Esophagus squamous epithelium (tissue), 4 donors: ENCODE results near the gene CD4.

ENCODE experiments used
- POLR2A ChIP-seq, 4 donors: fragments of 450-650 bp; IDR thresholded peaks; one replicate each; pipeline ENCODE4 v1.6.1; 2017; ENCODE audit warnings: antibody characterized with exemption in 4 of 4, mild to moderate bottlenecking in 4 of 4, moderate library complexity in 3 of 4
- TF ChIP-seq, protein P1 (sequence below), 6 experiments: fragments of 450-650 bp in 4 of 6; fragments of 200-600 bp in 2 of 6; sonication (generic) in 2 of 6; IDR thresholded peaks; one replicate each; pipeline ENCODE4 v1.5.1; 2016 to 2019; ENCODE audit warnings: antibody characterized with exemption in 6 of 6, mild to moderate bottlenecking in 4 of 6, moderate library complexity in 4 of 6

DNA sequence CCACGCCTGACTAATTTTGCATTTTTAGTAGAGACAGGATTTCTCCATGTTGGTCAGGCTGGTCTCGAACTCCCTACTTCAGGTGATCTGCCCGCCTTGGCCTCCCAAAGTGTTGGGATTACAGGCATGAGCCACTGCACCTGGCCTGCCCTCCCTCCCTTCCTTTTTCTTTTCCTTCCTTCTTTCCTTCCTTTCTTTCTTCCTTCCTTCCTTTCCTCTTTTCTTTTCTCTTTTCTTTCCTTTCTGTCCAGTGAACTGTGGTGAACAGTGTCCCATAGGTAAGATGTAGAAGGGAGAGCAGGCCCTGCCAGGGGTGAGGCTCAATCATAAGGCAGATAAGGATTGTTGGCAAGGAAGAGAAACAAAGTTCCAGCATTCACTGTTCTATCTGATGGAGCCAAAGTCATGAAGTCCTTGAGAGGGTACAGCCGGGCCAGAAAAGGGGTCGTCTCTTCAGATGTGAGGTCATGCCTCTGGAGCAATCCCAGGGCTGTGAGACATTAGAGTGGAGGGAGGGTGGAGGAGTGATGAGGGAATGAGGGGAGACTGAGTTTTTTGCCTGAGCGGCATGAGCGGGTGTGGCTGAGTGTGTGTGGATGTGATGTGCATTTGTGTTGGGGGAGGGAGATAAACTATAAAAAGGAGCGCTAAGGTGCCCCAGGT is 32.2 kb upstream of the CD4 start:
- no peak for TF ChIP-seq POLR2A (IDR thresholded peaks at IDR 0.05)
- TF ChIP-seq, protein P1, sequence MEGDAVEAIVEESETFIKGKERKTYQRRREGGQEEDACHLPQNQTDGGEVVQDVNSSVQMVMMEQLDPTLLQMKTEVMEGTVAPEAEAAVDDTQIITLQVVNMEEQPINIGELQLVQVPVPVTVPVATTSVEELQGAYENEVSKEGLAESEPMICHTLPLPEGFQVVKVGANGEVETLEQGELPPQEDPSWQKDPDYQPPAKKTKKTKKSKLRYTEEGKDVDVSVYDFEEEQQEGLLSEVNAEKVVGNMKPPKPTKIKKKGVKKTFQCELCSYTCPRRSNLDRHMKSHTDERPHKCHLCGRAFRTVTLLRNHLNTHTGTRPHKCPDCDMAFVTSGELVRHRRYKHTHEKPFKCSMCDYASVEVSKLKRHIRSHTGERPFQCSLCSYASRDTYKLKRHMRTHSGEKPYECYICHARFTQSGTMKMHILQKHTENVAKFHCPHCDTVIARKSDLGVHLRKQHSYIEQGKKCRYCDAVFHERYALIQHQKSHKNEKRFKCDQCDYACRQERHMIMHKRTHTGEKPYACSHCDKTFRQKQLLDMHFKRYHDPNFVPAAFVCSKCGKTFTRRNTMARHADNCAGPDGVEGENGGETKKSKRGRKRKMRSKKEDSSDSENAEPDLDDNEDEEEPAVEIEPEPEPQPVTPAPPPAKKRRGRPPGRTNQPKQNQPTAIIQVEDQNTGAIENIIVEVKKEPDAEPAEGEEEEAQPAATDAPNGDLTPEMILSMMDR (IDR thresholded peaks at IDR 0.05), result no peak
